Cortex of kidney (tissue), 1 donor: Measurements from ENCODE around the gene ZNF609.

ENCODE experiments used
- DNase-seq: peaks from one replicate; lab custom pipeline; 2025; lab: John Stamatoyannopoulos, UW

ZNF609 gene

DNA sequence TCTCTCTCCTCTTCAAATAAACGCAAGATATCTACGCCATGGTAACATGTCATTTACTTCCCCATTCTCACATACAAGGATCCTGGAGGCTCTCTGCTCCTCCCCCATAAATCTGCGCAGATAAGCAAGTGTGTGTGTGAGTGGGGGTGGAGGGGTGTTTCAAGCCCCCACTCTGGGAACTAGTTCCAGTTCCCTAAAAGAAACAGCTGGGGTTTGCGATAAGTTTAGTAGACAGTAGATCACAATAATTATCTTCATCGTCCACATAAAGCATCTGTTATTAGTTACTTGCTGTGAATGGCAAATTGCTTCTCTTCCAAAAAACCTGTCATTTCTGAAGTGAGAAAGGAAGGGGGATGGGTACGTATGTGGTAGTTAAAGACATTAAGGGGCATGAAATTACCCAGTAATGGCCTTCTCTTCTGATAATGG is 235.2 kb downstream of the ZNF609 start:
- DNase-seq, result no peak

DNA sequence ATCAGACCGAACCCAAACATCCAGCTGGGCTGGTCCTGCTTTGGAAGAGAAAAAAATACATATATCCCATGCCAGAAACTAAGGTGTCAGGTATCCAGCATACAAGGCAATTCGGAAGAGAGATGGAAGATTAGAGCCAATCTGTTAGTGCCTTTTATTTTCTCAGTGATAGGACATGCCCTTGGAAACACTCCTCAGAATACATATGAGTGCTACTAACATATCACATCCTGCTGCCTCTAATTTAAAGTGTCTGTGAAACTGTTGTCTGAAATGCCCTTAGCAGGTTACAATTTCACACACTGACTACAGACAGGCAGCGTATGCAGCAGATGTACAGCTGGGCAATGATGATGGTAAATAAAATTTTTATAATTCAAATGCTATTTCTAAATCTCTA is 236.1 kb downstream of the ZNF609 start:
- no peak for DNase-seq

DNA sequence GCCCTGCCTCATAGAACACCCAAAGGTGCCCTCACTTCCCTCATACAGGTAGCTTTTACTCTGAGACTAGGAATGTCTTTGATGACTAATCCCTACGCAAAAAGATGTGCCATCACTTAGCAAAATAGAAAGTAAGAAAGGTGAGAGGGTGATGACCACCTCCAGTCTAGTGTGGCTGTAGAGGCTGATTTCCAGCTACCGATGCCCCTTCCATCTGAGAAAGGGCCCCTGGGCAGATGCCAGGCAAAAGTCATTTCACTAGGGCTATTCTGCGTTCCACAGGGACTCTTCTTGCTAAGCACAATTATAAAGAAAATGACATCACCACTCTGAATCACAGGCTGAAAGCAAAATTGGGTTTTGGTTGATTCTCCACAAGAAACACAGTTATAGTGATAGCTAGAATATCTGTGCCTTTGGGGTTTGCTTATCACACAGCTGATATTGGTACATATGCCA is 237.6 kb downstream of the ZNF609 start:
- DNase-seq, result no peak

DNA sequence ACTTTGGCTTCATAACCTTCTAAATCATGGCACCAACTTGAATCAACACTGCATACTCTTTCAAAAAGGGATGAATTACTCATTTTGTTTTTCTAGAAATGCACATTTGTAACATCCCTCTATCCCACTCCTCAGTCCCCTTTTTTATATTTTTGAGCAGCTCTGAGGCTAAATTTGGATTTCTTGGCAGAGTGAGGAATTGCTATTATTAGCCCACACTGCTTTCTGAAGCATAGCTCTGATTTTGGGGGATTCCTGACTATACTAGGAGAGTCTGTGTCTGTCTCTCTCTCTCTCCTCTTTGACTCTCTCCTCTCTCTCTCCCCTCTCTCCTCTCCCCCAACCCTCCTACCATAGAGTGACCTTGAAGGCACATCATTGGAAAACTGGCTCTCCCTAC is 238.4 kb downstream of the ZNF609 start:
- no peak for DNase-seq

DNA sequence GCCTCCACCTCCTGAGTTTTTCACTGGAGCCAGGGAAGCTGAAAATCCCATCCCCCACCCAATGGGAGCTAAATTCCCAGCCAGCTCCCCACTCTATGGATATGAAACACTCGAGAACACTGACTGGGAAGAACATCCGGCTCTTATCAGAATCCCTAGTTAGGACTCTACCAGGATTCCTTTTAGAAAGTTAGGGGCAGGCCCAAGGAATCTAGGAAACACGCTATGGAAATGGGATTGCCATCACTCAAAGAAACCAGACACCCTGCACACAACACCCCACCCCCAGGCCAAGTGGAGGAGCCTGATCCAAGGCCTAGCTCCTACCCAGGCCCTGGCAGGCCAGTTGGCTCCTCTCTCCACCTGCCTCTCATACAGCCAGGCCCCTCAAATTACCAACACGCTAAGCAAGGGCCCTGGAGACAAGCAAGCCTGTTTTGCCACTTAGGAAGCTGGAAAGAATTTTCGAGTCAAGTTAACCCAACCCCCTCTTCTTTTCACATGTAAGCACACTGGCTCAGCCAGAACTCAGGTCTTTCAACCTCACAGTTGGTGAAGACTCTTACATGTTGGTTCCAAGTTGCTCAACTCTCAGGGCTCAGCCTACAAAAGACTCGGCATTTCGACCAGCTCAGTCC is 239.5 kb downstream of the ZNF609 start:
- DNase-seq, result no peak

DNA sequence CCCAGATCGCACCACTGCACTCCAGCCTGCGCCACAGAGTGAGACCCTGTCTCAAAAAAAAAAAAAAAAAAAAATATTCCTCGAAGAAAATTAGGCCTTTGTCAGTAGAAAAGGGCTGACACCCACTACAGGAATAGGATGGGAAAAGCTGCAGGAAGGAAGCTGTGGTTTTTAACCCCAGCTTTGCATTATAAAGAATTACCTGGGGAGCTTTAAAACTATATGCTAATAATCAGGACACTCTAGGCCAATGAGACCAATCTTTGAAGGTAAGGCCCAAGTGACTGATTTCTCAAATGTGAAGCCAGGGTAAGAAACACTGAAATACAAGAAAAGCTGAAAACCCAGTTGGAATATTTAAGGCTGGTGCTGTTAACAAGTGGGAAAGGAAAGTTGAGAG is 240.7 kb downstream of the ZNF609 start:
- DNase-seq, result no peak

DNA sequence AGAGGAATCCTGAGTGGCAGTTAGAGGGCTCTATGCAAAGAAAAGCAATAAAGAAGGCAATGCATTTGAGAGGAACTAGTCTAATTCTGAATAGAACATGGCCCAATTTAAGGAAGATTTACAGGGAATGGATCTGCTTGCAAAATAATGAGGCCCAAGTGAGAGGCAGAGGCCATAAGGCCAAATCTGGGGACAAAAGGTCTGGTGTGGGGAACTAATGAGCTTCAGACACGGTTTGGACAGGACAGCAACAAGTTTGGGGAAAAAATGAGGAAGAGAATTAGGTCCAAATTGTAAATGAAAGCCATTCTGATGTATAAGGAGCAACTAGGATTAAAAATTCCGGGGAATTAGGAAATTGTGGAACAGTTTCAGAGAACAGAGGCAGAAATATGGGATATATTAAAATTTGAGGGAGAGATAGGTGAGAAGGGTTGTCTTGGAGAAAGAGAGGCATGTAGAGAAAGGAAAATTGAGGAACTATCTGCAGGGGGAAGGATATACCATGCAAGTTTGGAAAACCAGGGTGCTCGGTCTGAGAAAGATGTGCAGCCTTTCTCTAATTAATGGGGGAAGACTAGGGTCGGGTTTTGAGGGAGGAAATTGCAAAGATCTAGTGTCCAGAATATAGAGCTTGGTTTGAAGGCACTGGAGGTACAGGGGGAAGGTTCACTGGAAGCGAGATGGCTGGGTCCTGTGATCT is 241.3 kb downstream of the ZNF609 start:
- DNase-seq, result no peak

DNA sequence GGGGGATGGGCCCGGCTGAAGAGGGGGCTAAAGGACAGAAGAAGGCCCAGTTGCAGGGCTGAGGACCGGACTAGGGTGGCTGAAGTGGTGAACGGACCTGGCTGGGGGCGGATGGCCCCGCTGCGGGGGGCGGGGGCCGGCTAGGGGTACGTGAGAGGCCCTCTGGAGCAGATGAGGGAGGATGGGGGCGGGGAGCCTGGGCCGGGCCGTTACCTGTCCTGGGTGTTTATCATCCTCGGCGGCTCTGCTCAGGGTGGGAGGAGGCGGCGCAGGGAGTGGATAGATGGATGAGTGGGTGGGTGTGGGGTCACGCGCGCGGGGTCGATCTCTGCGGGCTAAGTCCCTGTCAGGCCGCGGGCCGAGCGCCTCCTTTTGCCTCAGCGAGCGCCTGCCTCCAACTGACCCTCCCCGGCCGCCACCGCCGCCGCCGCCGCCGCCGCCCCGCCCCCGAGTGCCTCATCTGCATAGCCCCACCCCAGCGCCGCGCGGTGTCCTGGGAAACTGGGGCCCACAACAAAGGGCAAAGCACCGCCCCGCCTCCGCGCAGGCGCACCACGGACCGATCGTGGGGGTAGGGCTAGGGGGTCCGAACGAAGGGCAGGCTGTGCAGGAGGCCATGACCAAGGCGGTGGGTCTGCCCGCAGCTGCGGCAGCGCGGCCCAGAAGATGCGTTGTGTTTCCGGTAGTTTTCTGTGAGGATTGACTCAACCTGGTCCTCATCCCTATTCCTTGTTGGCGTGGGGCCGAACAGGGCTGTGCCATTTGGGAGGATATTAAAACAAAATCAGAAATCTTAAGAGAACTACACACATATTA is 242.6 kb downstream of the ZNF609 start:
- peak; percentile 48 for DNase-seq

DNA sequence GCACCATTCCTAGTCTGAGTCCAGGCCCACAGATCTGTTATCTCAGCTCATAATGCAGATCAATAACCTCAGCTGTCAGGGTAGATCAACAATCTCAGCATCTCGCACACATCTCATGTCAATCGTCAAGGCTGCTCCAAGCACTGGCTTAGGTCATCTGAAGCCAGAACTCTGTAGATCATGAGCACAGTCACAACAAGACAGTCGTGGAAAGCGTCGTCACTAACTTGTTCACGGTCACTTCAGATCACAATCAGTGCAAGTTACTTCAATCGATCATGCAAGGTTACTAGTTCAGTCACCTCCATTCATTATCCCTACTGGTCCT is 243.2 kb downstream of the ZNF609 start:
- DNase-seq, result no peak

DNA sequence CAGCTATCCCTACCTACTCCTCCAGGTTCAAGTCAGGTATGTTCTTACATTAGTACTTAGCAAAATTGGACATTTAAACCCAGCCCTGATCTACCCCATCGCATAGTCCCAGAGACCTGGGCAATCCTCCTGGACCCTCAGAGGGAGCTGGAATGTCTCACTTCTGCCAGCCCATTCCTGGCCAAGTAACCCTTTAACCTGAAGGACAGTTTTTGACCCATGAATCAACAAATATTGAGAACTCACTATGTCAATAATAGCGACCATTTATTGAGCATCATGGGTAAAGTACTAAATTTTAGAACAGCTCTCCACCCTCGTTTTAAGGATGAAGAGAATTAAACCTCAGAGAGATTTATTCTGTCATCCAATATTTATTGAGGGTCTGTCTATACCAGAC is 244.6 kb downstream of the ZNF609 start:
- DNase-seq, result no peak

DNA sequence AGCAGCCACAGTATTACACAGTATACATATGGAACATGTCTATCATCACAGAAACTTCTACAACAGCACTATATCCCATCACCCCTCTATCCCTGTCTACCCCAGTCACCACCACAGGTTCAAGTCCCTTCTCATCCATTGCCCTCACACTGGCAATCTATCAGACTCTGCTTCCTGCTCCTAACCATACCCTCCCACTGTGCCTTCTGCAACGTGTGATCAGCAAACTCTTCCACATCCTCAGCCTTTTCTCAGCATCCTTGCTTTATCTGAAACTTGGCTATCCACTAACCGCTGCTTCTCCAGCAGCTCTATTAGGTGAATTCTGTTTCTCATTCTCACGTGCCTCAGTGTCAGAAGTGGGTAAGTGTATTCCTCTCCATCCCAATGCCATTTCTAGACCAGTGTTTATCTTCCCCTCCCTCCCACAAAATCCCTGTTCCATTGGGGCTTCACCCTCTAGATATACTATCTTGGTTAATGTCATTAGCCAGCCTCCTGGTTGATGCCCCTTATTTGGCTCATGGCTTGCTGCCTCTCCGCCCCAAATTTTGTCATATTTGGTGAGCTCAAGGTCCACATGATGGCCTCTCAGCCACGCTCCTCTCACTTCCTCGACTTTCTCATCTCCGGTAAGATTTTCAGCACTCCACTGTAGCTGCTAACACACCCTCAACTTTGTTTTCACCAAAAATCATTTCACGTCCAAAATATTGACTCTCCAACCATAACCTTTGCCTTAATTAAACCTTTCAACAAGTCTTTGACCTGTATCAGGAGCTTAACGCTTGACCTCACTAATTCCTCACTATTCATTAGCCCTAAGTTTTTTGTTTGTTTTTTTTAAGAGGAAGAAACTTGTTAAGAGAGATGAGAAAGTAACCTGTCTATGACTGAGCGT is 245.9 kb downstream of the ZNF609 start:
- DNase-seq, result no peak

DNA sequence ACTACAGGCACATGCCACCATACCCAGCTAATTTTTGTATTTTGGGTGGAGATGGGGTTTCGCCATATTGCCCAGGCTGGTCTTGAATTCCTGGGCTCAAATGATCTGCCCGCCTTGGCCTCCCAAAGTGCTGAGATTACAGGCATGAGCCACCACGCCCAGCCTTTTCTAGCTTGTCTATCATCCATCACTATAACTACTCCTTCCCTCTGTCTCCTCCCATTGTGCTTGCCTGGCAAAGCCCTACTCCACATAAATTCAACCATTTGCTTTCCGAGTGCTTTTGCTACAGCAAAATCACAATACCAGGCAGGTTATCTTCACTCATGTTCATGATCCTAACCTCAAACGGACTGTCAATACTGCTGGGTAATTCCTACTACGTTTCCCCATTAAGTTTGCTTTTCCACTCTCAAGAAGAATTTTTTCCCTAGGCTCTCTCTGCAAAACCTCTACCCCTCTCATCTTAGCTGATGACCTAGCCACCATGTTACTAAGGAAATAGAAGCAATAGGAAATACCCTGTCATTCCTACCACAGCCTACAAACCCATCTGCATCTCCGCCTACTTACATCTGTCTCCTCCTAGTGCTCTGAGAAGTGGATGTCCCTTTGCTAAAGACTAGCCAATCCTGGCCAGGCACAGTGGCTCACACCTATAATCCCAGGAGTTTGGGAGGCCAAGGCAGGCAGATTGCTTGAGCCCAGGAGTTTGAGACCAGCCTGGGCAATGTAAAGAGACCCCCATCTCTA is 250.5 kb downstream of the ZNF609 start:
- no peak for DNase-seq

DNA sequence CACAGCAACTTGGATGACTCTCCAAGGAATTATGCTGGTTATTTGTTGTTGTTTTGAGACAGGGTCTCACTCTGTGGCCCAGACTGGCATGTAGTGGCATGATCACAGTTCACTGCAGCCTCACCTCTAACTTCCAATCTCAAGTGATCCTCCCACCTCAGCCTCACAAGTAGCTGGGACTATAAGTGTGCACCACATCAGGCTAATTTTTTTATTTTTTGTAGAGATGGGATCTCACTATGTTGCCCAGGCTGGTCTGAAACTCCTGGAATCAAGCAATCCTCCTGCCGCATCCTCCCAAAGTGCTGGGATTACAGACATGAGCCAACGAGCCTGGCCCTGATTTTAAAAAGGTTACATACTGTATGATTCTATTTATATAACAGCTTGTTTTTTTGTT is 252.0 kb downstream of the ZNF609 start:
- DNase-seq, result no peak

DNA sequence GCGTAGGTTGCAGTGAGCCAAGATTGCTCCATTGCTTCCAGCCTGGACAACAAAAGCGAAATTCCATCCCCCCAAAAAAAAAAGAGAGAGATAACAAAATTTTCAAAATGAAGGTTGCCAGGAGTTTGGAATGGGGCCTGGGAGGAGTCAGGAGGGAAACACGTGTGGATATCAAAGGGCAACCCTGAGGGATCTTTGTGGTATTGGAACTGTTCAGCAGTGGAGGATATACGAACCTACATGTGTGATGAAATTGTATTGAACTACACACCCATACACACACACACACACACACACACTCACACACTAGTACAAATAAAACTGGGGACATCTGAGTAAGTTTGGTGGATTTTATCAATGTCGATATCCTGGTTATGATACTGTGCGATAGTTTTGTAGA is 253.2 kb downstream of the ZNF609 start:
- no peak for DNase-seq

DNA sequence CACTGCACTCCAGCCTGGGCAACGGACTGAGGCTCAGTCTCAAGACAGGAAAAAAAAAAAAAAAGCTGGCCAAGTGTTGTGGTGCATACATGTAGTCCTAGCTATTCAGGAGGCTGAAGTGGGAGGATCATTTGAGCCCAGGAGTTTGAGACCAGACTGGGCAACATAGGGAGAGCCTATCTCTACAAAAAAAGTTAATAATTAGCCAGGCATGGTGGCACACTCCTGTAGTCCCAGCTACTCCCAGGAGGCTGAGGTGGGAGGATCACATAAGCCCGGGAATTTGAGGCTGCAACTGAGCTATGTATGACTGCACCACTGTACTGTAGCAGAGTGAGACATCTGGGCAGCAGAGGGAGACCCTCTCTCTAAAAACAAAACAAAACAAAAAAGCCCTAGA is 256.1 kb downstream of the ZNF609 start:
- no peak for DNase-seq

DNA sequence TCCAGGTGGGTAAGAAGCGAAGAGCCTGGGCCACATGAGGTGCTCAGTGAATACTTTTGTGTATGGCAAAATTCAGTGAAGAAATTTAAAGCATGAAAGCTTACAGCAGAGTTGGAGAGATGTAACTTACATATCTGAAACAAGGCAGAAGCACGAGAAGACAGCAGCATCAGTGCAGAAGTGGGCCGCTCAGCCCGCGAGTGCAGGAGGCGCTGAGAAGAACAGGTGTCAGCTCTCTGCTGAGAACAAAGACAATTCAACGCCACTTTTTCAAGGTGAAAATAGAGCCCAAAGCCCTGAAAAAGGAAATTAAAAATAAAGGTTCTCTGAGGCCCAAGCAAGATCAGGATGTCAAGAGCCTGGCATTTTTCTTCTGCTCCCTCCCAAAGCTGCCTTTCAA is 256.8 kb downstream of the ZNF609 start:
- DNase-seq, result no peak

DNA sequence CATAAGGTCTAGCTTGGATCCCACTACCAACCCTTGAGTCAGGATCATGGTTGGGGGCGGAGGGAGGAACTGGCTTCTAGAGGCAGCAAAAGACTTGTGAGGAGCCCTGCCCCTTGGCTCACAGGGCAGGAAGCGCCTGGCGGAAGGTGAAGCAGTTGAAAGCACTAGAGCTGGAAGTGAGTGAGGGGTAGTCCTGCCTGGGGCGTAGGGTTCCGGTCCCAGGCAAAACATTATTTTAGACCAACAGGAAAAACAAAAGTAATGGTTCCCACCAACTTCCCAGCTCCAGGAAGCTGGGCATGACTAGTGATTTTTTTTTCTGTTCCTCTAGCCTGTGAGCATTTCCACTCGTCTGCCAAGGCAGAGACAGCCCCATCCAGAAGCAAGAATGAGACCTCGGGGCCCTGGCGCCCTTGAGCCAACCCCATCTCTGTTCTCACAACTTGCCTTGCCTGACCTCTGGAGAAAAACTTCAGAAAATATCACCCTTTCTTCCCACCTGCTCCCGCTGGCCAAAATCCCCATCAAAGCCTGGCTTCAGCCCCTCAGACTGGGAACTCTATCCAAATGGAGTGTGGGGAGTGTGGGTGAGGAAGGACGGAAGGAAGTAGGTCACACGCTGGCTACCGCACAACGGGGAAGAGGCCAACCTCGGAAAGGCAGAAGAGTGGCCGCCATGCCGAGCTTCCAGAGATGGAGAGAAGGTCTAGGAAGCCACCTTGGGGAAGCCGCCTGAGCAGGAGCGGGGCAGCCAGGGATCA is 257.5 kb downstream of the ZNF609 start:
- DNase-seq, result no peak

DNA sequence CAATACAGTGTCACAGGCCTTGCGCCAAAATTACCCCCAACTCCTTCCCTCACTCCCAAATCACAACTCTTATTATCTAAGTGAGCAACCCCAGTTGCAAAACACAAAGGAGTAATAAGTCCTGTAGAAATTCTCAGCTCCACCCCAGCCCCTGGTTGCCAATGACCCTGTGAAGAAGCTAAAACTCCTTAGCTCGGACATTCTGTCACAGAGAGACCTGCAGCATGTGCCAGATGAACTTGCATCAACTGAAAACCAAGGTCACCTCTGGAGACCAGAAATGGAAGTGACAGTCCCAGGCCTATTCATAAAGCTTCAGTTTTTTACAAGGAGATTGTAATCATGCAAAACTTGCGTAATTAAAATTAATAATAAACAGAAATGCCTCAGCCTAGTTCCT is 259.8 kb downstream of the ZNF609 start:
- DNase-seq, result no peak

DNA sequence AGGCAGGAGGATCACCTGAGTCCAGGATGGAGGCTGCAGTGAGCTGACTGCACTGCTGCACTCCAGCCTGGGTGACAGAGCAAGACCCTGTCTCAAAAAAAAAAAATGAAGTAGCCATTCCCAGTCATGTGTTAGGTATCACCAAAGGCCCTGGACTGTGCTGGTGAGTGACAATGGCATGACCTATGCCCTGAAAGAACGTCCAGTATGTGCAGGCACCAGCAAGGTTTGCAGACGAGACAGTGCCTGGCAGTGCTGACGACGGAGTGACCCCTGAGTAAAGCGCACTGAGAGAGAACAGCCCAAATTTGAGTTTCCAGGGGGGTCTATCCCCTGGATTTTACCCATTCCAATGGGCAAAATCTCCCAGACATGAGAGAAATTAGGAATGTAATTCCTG is 269.8 kb downstream of the ZNF609 start:
- DNase-seq, result no peak

DNA sequence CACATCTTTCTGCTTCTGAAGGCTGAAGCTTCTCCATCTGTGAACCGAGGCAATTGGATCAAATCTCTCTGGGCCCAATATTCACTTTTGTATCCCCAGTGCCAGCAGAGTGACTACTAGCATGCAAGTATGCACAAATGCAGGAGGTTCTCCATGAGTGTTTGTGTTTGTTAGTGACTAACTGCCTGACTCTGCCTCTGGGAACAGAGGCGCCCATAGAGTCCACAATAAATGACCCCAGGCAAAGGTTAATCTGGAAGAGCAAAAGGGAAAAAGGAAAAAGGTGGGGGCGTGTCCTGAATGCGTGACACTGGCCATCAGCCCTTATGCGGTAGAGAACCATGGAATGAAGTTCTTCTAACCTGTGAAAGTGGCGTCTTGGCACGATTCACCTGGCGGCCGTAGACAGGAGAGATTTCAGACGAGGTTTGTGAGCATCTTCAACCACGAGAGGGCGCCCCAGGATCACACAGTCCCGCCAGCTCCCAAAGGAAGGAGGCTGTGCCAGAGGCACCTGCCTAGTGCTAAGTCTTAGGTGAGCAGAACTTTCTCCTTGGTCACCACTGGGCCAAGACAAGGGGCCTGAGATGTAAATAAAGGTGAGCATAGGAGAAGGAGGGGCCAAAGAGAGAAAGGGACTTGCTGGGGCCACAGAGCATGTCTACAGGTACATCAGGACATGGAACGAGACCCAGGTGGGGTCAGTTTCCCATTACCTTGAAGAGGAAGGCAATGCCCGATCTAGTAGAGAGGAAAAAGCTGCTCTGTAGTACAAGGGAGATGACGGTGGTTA is 270.8 kb downstream of the ZNF609 start:
- no peak for DNase-seq
